H1 (cell line): Measurements from ENCODE around the gene COQ7. TPM values are rescaled to one million over a fixed set of nuclear protein-coding genes. Genes with fewer than 3 reads are reported as not detected.

Experiments used
- CTCF ChIA-PET: fragments of 300-600 bp; sonication (Branson Sonifier 250); formaldehyde crosslinking; loops from one replicate; lab custom pipeline; 2021; ENCODE audit not compliant: partially characterized antibody; lab: Charles Lee
- POLR2A ChIA-PET: fragments of 300-600 bp; sonication (Branson Sonifier 250); formaldehyde crosslinking; loops from one replicate; lab custom pipeline; 2021; ENCODE audit warnings: inconsistent platforms; ENCODE audit not compliant: partially characterized antibody; lab: Charles Lee
- DNase-seq, 2 experiments: peaks; one replicate each; pipeline versions ENCODE4 v3.0.0 to v3.0.0-alpha.2; 2010 to 2022; ENCODE audit warnings: low spot score in 2 of 2, low read depth in 1 of 2, mixed read lengths in 1 of 2
- FAIRE-seq: peaks from 2 replicates; lab custom pipeline; 2011; peaks lifted over from hg19 to GRCh38; lab: Jason Lieb, UNC
- H2AFZ ChIP-seq: 2 replicates; pipeline ENCODE4 v1.8.1; 2012; ENCODE audit warnings: low read length, inconsistent platforms
- H2AK5ac ChIP-seq: 2 replicates; pipeline ENCODE4 v1.6.1; 2013; ENCODE audit warnings: low read depth, low read length
- H2BK120ac ChIP-seq: replicated peaks from 2 replicates; pipeline ENCODE3; 2013; ENCODE audit warnings: low read depth, low read length, inconsistent platforms
- H2BK12ac ChIP-seq: 2 replicates; pipeline ENCODE4 v1.6.1; 2013; ENCODE audit warnings: low read depth, low read length
- H2BK15ac ChIP-seq: 2 replicates; pipeline ENCODE4 v1.6.1; 2013; ENCODE audit warnings: low read length
- H2BK20ac ChIP-seq: 2 replicates; pipeline ENCODE4 v1.6.1; 2013; ENCODE audit warnings: low read length
- H2BK5ac ChIP-seq: 2 replicates; pipeline ENCODE4 v1.6.1; 2013; ENCODE audit warnings: low read depth, low read length
- H3K14ac ChIP-seq: 2 replicates; pipeline ENCODE4 v1.6.1; 2013; ENCODE audit warnings: inconsistent platforms; ENCODE audit not compliant: insufficient read length
- H3K18ac ChIP-seq: 2 replicates; pipeline ENCODE4 v1.6.1; 2013; ENCODE audit warnings: low read length; ENCODE audit errors: extremely low read depth
- H3K23ac ChIP-seq: 2 replicates; pipeline ENCODE4 v1.6.1; 2013; ENCODE audit warnings: inconsistent platforms; ENCODE audit not compliant: insufficient read length
- H3K23me2 ChIP-seq: 2 replicates; pipeline ENCODE4 v1.6.1; 2013; ENCODE audit warnings: low read depth, low read length
- H3K27ac ChIP-seq: 2 replicates; pipeline ENCODE4 v1.6.1; 2011; ENCODE audit warnings: low read depth, low read length, inconsistent platforms
- H3K27me3 ChIP-seq, 4 experiments: replicated peaks in 1 of 4; 1 replicate in 1 of 4; 2 replicates in 3 of 4; pipeline versions ENCODE4 v1.6.1 to v1.8.1; 2011 to 2013; ENCODE audit warnings: low read length in 3 of 4, mild to moderate bottlenecking in 3 of 4, inconsistent platforms in 2 of 4, mixed read lengths in 2 of 4, moderate library complexity in 1 of 4; ENCODE audit not compliant: control insufficient read depth in 3 of 4, insufficient read depth in 3 of 4; ENCODE audit errors: extremely low read depth in 1 of 4
- H3K36me3 ChIP-seq, 4 experiments: 2 replicates each; pipeline versions ENCODE4 v1.6.1 to v1.8.1; 2011 to 2013; ENCODE audit warnings: mild to moderate bottlenecking in 4 of 4, low read length in 3 of 4, moderate library complexity in 2 of 4, control low read depth in 1 of 4, inconsistent platforms in 1 of 4; ENCODE audit not compliant: insufficient read depth in 4 of 4, control insufficient read depth in 2 of 4
- H3K4ac ChIP-seq: replicated peaks from 2 replicates; pipeline ENCODE3; 2013; ENCODE audit warnings: low read length, low read depth, mixed read lengths, inconsistent platforms; ENCODE audit not compliant: insufficient read length
- H3K4me1 ChIP-seq, 4 experiments: replicated peaks in 1 of 4; 1 replicate in 1 of 4; 2 replicates in 3 of 4; pipeline versions ENCODE4 v1.6.1 to v1.8.1; 2011 to 2013; ENCODE audit warnings: low read length in 3 of 4, inconsistent platforms in 2 of 4, mixed read lengths in 1 of 4; ENCODE audit not compliant: insufficient read depth in 4 of 4, control insufficient read depth in 3 of 4
- H3K4me2 ChIP-seq, 2 experiments: 2 replicates each; pipeline versions ENCODE4 v1.6.1 to v1.8.1; 2011 to 2013; ENCODE audit warnings: low read depth in 2 of 2, low read length in 2 of 2, control low read depth in 1 of 2, inconsistent platforms in 1 of 2, mild to moderate bottlenecking in 1 of 2; ENCODE audit not compliant: insufficient read depth in 1 of 2
- H3K4me3 ChIP-seq, 4 experiments: fragments of 200-600, 300-600 bp in 1 of 4; sonication (generic), shearing (Covaris generic), sonication (Bioruptor Twin) in 1 of 4; 2 replicates each; pipeline versions ENCODE4 v1.5.1 to v1.8.1; 2011 to 2016; ENCODE audit warnings: low read length in 4 of 4, low read depth in 3 of 4, control low read depth in 2 of 4, inconsistent platforms in 2 of 4, mild to moderate bottlenecking in 2 of 4, mixed read lengths in 1 of 4, moderate library complexity in 1 of 4; ENCODE audit not compliant: insufficient read depth in 2 of 4; ENCODE audit errors: extremely low read depth in 1 of 4
- H3K56ac ChIP-seq: replicated peaks from 2 replicates; pipeline ENCODE3; 2013; ENCODE audit warnings: low read depth, mild to moderate bottlenecking, mixed read lengths, low read length, inconsistent platforms; ENCODE audit not compliant: insufficient read length
- H3K79me1 ChIP-seq: 2 replicates; pipeline ENCODE4 v1.6.1; 2013; ENCODE audit warnings: low read depth, low read length, control low read depth
- H3K79me2 ChIP-seq, 2 experiments: 2 replicates each; pipeline versions ENCODE4 v1.6.1 to v1.8.1; 2012 to 2013; ENCODE audit warnings: low read length in 2 of 2, mild to moderate bottlenecking in 2 of 2, inconsistent platforms in 1 of 2; ENCODE audit not compliant: insufficient read depth in 2 of 2, control insufficient read depth in 1 of 2
- H3K9ac ChIP-seq, 4 experiments: replicated peaks in 1 of 4; 1 replicate in 1 of 4; 2 replicates in 3 of 4; pipeline versions ENCODE4 v1.6.1 to v1.8.1; 2011 to 2013; ENCODE audit warnings: low read depth in 3 of 4, low read length in 3 of 4, control low read depth in 2 of 4, mild to moderate bottlenecking in 2 of 4, moderate library complexity in 2 of 4, inconsistent platforms in 1 of 4; ENCODE audit errors: extremely low read depth in 1 of 4
- H3K9me3 ChIP-seq, 2 experiments: 2 replicates each; pipeline versions ENCODE4 v1.6.1 to v1.8.1; 2012 to 2013; ENCODE audit warnings: mild to moderate bottlenecking in 2 of 2, moderate library complexity in 2 of 2, control low read depth in 1 of 2, inconsistent platforms in 1 of 2, low read depth in 1 of 2, low read length in 1 of 2, mixed read lengths in 1 of 2; ENCODE audit not compliant: insufficient read depth in 2 of 2
- H4K20me1 ChIP-seq, 2 experiments: replicated peaks in 1 of 2; 2 replicates each; pipeline versions ENCODE3 to v1.8.1; 2011 to 2013; ENCODE audit warnings: inconsistent platforms in 2 of 2, low read length in 2 of 2, mild to moderate bottlenecking in 1 of 2; ENCODE audit not compliant: insufficient read depth in 2 of 2, control insufficient read depth in 1 of 2
- H4K5ac ChIP-seq: 2 replicates; pipeline ENCODE4 v1.6.1; 2013; ENCODE audit warnings: low read length, low read depth, mixed read lengths, inconsistent platforms; ENCODE audit not compliant: insufficient read length
- H4K8ac ChIP-seq: 2 replicates; pipeline ENCODE4 v1.8.0; 2013; ENCODE audit warnings: mild to moderate bottlenecking, moderate library complexity, low read length, inconsistent platforms; ENCODE audit not compliant: insufficient read depth; ENCODE audit errors: extremely low read depth
- H4K91ac ChIP-seq: replicated peaks from 2 replicates; pipeline ENCODE3; 2013; ENCODE audit warnings: low read length, mixed read lengths, inconsistent platforms; ENCODE audit not compliant: insufficient read length
- JUND ChIP-seq: IDR thresholded peaks from 2 replicates; pipeline ENCODE4 v1.6.1; 2011; ENCODE audit warnings: mild to moderate bottlenecking, improper control_type of control experiment, low read length
- PHF8 ChIP-seq: fragments of 200-600 bp; sonication (generic); conservative IDR thresholded peaks from 2 replicates; pipeline ENCODE4 v1.7.1; 2012; ENCODE audit warnings: low read depth, mild to moderate bottlenecking, inconsistent platforms, low read length, moderate library complexity
- SP1 ChIP-seq: IDR thresholded peaks from 2 replicates; pipeline ENCODE4 v1.6.1; 2011; ENCODE audit warnings: low read depth, low read length
- WGBS, 2 experiments: shearing (Covaris generic) in 1 of 2; methylation state at CpG; one replicate each; pipeline versions ENCODE4 v1.1.6 to v1.1.7; 2013 to 2015; ENCODE audit warnings: low lambda C conversion rate in 2 of 2, mixed read lengths in 2 of 2, inconsistent platforms in 1 of 2, low coverage in 1 of 2, missing lambda C conversion rate in 1 of 2; ENCODE audit not compliant: insufficient replicate concordance in 2 of 2, insufficient coverage in 1 of 2, insufficient read length in 1 of 2; ENCODE audit errors: extremely low coverage in 1 of 2, missing lambda C conversion rate in 1 of 2; 5-methylcytosine and 5-hydroxymethylcytosine counted together
- polyA plus RNA-seq, 7 experiments: library from polyadenylated mRNA; depleted of rRNA in 3 of 7; stranded (reverse) in 5 of 7; unstranded in 2 of 7; fragments of >200 nt in 5 of 7; fragments of 200-250 nt in 2 of 7; gene quantifications; 1 replicate in 5 of 7; 2 replicates in 1 of 7; 4 replicates in 1 of 7; pipeline versions ENCODE4 v1.2.1 to v1.2.3, GENCODE V29; 2011 to 2013; ENCODE audit warnings: missing spikeins in 2 of 7, mixed read lengths in 2 of 7
- total RNA-seq: library from RNA; stranded (reverse); fragmentation: NEBNext Ultra II Directional; extraction: Animal tissue kit (Norgen Biotek cat#: 25700); gene quantifications from 2 replicates; pipeline ENCODE4 v1.2.1, GENCODE V29; 2021
- TF ChIP-seq, protein P1 (sequence below): IDR thresholded peaks from 2 replicates; pipeline ENCODE4 v1.6.1; 2012; ENCODE audit warnings: inconsistent platforms

COQ7 gene
- total and polyA plus RNA-seq, 2 of the 8 experiments (the other 6 are each of a cell fraction or from before 2014, with no cell fraction given) = 7.1 to 15.2 TPM

DNA sequence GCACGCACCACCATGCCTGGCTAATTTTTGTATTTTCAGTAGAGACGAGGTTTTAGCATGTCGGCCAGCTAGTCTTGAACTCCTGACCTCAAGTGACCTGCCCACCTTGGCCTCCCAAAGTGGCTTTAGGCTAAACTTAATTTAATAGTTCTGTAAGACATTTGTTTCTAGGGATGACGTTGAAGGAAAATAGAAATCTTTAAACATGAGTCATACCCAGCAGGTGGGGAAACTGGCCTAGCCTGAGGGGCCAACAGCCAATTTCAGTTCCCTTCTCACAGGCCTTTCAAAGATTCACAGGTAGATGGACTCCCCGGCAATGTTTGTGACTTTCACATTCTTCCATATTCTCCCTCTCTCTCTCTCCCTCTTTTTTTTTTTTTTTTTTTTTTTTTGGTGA, 28.2 kb downstream of the COQ7 start:
- Histone ChIP-seq H3K9ac (no peak overlapping the region), H3K9me3 (no peaks in the 10 kb centered on the region; a peak in 1 of 4 replicates), H3K4me2 (no peak overlapping the region), H3K36me3 (no peaks in the 10 kb centered on the region), H3K18ac (no peak overlapping the region), H3K4ac (no peak overlapping the region), H2AFZ (no peak overlapping the region), H3K23ac (no peak overlapping the region), H2AK5ac (no peak overlapping the region), H3K4me3 (no peak overlapping the region), H4K8ac (no peak overlapping the region), H2BK120ac (no peak overlapping the region), H4K91ac (no peak overlapping the region), H2BK12ac (no peak overlapping the region), H2BK20ac (no peak overlapping the region), H3K79me1 (no peaks in the 10 kb centered on the region), H2BK15ac (no peak overlapping the region), H3K4me1 (no peaks in the 10 kb centered on the region), H3K27me3 (no peaks in the 10 kb centered on the region; a peak in 1 of 7 replicates), H4K20me1 (no peaks in the 10 kb centered on the region), H2BK5ac (no peak overlapping the region), H3K79me2 (no peaks in the 10 kb centered on the region), H4K5ac (no peak overlapping the region), H3K27ac (no peak overlapping the region), H3K14ac (no peak overlapping the region), H3K56ac (no peak overlapping the region), H3K23me2 (no peaks in the 10 kb centered on the region)
- ChIA-PET POLR2A (no interaction called here), CTCF (interaction anchor here (0.7 to 2.5 kb wide), 14 partner anchors 10 to 297 kb away, joined by 3 to 27 read pairs (median 6); no protein-coding TSS in a partner anchor)
- no peak for TF ChIP-seq SP1
- TF ChIP-seq, protein P1, sequence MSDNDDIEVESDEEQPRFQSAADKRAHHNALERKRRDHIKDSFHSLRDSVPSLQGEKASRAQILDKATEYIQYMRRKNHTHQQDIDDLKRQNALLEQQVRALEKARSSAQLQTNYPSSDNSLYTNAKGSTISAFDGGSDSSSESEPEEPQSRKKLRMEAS = no peak
- no peak for TF ChIP-seq PHF8
- peak; percentile 81 for TF ChIP-seq JUND
- DNase-seq (no peak), FAIRE-seq (no peak)
- 87% methylated on average over 5 of the region's 5 CpGs; no CpG with 5 or more reads in 1 of the 2 experiments for WGBS, 2 experiments
